GM21367 (cell line): Measurements from ENCODE around the gene RPL10.

Experiments used
- ATAC-seq: cut with Tn5 transposase; IDR thresholded peaks from one replicate; pipeline ENCODE4 v1.9.1; 2021; ENCODE audit not compliant: unreplicated experiment

RPL10 gene

DNA sequence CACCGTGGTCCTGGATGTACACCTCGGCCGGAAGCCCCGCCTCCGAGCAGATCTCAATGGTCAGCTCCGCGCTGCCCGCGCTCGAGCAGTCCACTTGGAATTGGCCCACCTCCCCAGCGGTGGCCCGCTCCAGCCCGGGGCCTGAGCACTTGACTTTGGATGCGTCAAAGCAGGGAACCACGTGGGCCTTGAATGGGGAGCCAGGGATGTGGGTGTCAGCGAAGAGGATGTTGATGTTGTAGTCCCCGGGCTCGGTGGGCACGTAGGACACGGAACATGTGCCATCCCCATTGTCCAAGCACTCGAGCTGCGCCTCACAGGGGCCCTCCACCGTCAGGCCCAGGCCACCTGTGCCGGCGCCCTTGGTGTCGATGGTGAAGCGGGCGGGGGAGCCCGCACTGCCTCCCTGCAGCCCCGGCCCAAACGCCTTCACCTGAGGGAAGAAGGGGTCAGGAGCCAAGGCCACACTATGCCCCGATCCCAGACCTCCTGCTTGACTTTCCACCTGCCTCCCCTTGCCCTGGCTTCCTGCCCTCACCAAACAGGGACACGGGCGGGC lies 37.9 kb upstream of the RPL10 start:
- no peak for ATAC-seq

DNA sequence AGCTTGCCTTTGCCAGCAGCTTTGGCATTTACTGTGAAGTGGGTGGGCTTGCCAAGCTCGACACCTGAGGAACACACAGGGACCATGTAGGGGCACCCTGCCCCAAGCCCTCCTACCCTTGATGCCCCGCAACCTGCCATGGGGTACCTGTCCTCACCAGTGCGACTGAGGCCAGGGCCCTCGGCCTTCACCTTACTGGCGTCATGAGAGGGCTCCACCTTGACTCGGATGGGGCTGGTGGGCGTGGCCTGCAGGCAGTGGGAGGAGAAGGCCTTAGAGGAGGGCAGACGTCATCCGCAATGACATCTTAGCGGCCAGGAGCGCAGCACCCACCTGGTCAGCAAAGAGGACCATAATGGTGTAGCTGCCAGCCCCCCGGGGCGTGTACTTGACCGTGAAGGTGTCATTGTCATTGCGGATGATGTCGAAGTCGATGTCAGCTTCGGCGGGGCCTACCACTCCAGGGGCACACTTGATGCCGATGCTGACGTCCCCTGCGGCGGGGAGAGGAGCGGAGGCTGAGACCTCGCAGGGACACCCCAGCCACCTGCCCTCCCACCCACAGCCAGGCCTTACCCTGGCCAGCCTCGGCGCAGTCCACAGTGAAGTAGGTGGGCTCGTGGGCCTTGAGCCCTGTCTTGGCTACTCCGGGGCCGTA lies 36.0 kb upstream of the RPL10 start:
- no peak for ATAC-seq

DNA sequence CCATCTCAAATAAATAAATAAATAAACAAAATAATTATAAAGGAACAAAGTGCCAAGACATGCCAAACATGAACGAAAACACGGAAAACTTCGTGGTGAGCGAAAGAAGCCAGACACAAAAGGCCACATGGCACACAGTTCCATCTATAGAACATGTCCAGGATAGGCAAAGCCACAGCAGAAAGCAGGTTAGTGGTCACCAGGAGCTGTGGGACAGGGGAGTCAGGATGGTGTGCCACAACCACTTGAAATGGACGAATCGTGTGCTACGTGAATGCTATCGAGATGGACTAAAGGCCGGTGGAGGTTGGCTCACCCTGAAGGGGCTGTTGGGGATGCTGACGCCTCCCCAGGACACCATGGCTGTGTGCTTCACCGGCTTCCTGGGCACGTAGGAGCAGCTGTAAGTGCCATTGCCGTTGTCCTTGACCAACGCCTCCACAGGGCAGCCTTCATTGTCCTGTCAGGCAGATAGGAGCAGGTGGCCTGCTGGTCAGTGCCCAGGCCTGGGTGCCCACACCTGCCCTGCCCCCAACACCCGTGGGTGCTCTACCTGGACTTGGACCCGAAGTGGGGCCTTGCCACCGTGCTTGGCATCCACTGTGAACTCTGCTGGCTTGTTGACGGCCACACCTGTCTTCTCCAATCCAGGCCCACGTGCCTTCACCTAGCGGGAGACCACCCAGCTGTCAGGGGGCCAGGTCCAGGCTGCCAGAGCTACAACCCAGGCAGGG lies 34.3 kb upstream of the RPL10 start:
- no peak for ATAC-seq

DNA sequence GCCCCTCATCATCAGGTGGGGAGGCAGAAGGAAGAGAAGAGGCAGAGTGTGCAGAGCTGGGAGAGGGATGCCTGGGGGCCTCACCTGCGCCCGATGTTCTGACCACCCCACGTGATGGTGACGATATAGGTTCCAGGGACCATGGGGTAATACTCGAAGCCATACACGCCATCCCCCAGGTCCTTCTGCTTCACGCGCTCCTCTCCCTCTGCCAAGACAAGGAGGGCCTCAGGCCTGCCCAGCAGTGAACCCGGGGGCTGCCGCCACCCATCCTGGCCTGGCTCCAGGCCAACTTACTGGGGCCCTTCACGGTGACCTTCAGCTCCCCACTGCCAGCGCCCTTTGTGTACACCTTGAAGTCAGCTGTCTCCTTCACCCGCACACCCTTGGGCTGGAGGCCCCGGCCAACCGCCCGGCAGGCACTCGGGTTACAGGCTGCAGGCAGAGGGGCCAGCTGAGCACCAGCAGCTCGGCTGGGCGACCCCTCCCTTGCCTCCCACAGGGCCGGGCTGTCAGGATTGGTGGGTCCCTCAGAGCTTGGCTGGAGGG lies 33.1 kb upstream of the RPL10 start:
- ATAC-seq: no peak

DNA sequence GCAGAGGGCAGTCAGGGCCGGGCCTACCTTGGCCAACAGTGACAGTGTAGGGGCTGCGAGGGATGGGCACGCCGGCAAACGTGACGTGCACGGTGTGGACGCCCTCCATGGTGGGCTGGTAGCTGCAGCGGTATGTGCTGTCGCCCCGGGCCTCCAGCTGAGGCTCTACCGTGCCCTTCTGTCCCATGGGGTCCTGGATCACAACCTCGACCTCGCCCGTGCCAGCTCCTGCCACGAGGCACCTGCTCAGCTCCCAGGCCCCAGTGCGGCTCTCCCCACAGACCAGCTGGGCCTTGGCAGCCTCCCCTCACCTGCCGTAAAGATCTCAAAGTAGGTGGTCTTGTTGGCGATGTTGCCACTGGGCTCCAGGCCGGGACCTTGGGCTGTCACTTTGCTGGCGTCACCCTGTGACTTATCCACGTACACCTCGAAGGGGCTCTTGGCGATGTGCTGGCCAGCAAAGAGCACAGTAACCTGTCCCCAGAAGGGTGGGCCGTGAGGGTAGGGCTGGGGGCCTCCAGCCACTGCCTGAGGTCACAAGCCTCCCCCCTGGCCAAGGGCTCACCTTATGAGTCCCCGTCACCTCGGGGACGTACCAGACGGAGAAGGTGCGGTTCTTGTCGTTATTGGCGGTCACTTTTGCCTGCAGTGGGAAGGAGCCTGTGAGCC lies 32.0 kb upstream of the RPL10 start:
- ATAC-seq: no peak

DNA sequence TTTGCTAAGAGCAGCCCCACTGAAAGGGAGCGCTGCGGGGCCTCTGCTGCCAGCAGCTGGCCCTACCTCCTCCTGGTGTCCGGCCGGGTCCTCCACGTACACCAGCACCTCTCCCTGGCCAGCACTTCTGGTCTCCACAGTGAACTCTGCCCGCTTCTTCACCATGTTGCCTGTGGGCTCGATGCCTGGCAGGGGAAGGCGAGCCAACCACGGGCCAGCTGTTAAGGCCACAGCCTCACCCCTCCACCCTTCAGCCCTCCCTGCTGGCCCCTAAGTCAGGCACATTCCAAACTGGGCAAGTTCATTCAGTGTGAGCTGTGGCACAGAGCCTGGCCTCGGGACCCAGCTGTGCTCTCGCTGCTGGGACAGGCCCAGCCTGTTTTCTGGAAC lies 31.5 kb upstream of the RPL10 start:
- ATAC-seq: no peak

DNA sequence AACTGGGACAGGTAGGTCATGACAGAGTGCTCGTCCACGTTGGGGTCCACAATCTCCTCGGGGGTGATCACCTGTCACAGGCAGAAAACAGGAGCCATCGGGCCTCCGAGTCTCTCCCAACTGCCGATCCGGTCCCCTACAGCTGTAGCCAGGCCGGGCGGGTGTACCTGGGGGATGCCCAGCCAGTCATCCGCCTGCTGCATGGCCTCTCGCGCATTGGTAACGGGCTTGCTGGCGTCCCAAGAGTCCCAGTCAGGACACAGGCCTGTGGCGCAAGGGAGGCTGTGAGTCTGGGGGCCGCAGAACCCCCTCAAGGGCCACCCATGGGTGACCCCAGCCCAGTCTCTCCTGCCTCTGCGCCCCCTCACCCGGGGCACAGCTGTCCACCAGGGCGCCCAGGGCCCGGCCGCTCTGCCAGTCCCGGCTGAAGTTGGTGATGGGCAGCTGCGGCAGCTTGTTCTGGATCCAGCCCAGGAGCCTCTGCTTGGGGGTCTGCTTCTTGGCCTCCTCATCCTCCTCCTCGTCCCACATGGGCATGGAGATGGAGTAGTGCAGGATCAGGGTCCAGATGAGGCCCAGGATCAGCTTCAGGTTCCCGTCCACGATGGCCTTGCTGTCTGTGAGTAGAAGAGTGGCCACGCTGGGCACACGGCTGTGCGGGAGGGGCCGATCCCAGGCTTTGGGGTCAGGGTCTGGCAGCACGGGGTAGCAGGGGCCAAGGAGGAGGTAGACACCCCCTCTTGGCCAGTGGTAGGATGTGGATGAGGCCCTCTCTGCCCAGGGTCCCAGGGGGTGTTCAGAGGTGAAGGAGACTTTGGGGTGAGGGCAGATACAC lies 30.5 kb upstream of the RPL10 start:
- no peak for ATAC-seq

DNA sequence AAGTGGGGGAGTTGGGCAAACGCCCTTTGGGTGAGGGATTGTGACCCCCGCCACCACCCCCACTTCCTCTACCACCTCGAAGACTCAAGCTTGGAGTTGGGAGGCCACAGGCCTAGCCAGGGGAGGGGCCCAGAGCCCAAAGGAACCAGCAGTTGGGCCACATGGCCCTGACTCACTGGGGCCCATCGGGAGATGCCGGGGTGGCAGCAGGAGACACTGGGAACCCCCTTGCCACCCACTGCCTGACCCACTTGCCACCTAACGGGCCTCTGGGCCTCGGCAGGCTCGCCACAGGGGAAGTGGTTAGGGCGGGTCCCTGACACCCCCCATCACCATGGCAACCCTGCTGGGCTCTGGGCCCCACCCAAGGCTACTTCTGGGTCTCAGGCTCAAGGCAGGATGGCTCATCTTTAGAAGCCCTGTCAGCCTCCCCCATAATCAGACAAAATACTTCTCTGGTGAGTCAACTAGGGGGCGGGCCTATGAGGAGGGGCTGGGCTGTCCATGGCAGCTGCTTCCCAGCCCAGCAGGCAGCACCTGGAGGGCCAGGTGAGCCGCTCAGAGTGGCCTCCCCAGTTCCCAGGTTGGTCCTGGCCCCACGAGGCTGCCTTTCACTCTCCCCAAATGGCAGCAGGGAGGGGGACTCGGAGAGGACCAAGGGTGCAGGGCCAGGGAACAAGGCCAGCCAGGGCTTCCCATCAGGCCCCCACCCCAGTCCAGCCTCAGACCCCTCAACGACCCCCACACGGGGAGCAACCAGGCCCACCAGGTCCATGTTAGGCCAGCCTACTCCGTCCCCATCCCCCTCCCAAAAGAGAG lies 29.3 kb upstream of the RPL10 start:
- no peak for ATAC-seq

DNA sequence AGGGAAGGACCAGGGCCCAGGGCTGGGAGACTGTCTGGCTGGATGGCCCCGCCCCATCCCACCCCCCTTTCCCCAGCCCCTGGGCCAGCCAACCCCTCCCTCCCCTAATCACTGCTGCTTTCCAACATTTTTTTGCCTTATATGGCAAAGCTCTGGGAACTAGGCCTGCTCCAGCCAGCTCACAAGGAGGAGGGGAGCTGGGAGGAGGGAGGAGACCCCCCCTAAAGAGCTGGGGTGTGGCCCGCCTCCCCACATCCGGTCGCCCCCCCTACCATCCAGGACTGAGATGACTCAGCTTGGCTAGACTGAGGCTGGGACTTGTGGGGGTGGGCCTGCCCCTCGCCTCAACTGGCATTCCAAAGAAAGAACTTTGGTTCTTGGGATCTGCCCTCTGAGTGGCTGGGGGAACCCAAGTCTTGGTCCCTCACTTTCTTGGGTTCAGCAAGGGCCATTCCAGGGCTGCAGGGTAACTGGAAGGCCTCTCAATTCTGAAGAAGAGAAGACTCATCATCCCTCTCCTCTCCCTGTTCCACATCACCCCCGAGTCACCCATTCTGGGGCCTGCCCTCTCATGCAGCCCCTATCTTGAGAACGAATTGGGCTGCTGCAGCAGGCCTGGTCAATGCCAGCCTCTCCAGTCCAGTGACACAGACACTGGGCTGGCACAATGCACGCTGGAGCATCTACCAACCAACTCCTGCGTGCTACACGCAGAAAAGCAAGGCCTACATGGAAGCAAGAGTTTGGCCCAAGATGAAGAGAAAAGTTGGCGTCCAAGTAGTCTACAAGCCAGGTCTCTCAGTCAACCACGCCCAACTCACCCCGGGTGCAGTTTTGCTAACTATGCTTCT lies 28.5 kb upstream of the RPL10 start:
- no peak for ATAC-seq

DNA sequence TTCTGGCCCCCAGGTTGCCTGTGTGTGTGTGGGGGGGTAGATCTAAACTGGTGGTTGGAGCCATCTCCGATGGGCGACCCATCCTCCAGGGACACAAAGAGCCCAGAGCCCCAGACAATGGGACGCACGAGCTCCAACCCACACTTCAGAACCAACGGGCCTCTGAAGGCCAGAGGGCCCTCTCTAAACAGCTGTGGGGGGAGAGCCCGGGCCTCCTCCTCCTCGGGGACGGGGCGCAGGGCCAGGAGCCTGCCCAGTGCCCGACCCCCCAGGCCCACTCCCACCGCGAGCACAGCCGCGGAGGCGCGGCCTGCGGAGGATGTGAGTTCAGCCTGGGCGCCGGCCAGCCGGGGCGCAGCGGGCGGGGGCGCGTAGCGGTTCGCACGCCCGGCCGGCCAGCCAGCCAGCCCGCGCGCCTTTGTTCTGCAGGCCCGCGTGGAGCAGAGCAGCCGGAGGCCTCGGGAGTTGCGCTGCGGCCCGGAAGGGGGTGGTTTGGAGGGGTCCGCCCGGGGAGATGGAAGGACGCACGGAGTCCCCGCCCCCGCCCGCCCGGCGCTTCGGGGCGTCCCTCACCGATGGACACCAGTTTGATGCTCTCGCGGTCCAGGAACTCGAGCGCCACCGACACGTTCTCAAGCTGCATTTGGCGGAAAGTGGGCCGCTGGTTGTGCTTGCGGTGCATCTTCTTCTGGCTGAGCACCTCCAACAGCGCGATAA lies 27.7 kb upstream of the RPL10 start:
- no peak for ATAC-seq

DNA sequence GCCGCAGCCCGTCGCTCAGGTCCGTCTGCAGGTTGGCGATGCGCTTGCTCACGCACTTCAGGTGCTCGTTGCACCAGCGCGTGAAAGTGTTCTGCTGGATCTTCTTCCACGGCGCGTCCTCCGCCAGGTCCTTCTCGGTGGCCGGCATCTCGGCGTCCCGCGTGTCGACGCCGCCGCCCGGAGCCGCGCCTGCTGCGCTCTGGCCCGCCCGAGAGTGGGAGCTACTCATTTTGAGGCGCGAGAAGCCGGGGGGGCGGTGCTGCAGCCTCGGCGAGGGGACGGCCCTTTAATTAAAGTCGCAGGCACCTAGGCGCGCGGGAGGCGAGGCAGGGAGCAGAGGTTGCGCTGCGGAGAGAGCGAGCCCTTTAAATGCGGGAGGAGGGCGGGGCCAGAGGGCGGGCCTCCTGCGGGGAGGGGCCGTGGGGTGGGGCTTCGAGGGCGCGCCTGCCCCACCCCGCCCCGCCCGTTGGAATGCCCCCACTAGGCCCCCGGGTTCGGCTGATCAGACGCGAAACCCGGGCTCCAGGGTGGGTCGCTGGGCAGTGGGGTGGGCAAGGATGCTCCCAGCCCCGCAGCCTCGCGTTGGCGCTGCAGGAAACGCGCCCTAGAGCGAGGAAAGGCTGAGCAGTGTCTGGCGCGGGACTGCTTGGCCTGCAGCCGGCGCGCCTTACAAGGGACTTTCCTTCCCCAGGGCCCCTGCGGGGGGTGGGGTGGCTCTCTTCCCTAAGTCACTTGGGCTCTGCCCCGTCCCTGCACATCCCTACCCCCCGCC lies 27.0 kb upstream of the RPL10 start:
- peak; percentile 43 for ATAC-seq

DNA sequence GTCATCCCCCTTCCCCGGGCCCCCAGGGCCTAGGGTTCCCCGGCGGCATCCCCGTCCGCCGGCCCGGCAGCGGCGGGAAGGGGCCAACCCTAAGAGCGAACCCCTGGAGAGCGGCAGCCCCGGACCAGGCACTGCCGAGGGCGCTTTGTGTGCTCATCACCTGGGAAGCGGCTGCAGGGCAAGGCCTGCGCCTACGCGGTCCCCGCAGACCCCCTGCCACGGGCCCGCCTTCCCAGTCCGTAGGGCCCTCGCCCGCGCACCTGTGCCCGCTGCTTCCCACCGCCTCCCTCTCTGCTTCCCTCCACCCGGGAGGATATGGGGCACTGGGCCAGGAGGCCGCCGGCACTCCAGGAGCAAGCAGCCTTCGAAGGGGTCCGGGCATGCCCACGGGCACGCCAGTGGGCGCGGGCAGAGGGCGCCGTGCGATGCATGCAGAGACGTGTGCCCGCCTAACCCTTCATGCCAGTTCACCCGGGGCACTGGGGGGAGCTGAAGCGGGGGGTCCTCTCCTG lies 26.3 kb upstream of the RPL10 start:
- no peak for ATAC-seq

DNA sequence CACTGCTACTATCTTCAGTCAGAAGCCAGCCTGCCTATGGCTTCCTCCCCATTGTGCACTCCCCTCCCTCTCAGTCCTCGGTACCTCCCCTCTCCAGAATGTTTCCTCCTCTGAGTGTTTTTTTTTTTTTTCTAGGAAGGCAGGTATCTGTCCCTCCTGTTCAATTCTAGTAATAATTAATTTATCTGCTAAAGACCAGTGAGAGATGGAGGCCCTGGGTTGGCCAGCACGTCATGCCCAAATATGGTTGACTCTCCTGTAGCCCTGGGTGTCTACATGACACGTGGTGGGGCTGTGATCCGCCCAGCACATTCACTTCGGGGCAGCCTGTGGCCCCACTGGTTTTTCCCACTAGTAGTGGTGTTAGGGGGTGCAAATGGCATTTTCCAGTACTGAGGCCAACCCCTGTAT lies 25.6 kb upstream of the RPL10 start:
- no peak for ATAC-seq

DNA sequence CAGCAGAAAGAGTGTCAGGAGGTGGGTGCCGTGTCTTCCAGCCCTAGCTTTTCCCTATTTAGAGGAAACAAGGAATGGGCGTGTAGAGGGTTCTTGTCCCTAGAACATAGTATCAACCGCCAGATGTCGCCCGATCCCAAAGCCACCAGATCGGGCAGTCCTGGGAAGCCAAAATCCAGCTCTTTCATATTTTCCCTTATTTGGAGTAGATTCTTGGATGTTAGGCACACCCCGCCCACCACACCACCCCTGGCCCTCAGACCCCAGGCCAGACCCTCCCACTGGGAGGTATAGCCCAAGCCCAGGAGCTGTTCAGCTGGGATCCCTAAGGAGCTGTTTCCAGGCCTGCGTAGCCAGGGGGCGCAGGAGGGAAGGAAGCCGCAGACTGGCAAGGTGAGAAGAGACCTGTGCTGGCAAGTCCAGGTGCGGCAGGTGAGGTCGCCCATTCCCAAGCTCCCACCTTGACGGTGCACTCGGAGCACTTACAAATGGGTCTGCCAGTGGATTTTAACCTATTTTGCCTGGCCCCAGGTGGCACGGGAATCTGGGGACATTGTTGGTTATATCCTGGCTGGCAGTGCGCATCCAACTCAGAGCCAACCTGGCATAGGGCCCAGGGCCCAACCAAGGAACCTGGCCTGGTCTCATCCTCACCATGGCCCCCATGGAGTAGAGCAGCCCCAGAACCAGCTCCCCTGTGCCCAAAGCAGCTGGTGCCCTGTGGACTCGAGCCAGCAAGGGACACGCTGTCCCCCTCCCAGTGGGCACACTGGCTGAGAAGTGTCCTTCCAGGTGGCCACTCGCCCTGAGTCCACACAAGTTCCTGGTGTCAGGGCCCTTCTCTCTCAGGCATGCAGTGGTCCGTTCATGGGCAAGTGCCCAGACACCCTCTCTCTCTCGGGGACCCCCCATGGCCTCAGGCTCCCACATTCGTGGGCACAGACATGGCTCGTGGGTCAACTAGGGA lies 24.6 kb upstream of the RPL10 start:
- ATAC-seq: no peak

DNA sequence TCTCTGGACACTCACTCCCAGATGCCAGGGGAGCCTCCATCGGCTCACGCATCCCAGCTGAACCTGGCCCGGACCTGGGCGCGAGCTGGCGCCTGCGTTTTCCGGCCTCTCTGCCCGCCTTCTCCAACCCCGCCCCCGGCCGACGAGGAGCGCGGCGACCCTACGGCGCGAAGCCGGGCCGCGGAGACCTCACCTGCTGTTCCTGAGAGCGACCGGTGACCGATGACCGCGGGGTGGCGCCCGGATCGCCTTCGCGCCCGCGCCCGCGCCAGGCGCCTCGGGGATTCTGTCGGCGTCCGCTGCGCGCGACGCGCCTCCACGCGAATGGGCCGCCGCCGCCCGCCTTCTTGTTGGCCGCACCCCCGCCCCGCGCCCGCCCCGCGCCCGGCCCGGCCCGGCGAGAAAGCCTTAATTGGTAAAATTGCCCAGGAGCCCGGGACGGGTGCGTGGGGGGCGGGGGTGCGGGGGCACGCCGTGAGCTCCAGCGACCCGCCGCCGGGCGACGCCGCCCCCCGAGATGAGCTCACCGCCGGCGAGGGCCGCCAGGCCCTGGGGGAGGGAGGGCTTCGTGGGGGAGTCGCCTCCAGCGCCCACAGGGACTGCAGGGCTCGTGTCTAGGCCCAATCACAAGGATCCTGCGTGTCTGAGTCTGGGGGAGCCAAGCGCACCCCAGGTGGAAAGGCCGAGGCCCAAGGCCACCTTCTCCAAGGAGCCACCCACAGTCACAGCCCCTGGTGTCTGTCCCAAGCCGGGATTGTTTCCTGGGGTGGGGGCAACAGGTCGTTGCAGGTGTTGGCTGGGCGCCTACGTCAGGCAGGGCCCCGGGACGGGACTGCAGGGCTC lies 23.6 kb upstream of the RPL10 start, which contains the start of gene FLNA:
FLNA (minus strand) TSS at position 322 of the 843 bp plus-strand sequence. CDS start 3,389 bp downstream, outside the sequence.
- ATAC-seq: no peak
